Neural cell (in vitro differentiated cells): ENCODE measurements around the gene CYP4F3. TPM values are rescaled to one million over a fixed set of nuclear protein-coding genes. Genes with fewer than 3 reads are reported as not detected.

Experiments
- H2AFZ ChIP-seq: fragments of 200-600, 300-800 bp; sonication (generic), shearing (Covaris generic); 2 replicates; pipeline ENCODE4 v1.6.0; 2014; ENCODE audit warnings: low read depth, mild to moderate bottlenecking, antibody characterized with exemption, low read length, moderate library complexity
- H3F3A ChIP-seq: fragments of 200-600 bp; shearing (Covaris generic); 2 replicates; pipeline ENCODE4 v1.6.1; 2016; ENCODE audit warnings: mild to moderate bottlenecking, moderate library complexity, mixed read lengths, antibody characterized with exemption, low read length; ENCODE audit not compliant: insufficient read depth, poor library complexity, severe bottlenecking
- H3K27ac ChIP-seq: fragments of 200-600, 300-800 bp; sonication (generic), shearing (Covaris generic); 2 replicates; pipeline ENCODE4 v1.5.1; 2014; ENCODE audit warnings: mild to moderate bottlenecking, low read length, moderate library complexity
- H3K27me3 ChIP-seq: fragments of 300-800, 200-600 bp; sonication (generic), shearing (Covaris generic); 2 replicates; pipeline ENCODE4 v1.6.0; 2014; ENCODE audit warnings: mild to moderate bottlenecking, low read depth, low read length, moderate library complexity; ENCODE audit not compliant: insufficient read depth
- H3K36me3 ChIP-seq: fragments of 300-800, 200-600 bp; sonication (generic), shearing (Covaris generic); 2 replicates; pipeline ENCODE4 v1.5.1; 2014; ENCODE audit warnings: mild to moderate bottlenecking, antibody characterized with exemption, low read length, moderate library complexity; ENCODE audit not compliant: insufficient read depth
- H3K4me2 ChIP-seq: fragments of 300-800, 200-600 bp; sonication (generic), shearing (Covaris generic); 2 replicates; pipeline ENCODE4 v1.6.0; 2014; ENCODE audit warnings: mild to moderate bottlenecking, low read length
- H3K4me3 ChIP-seq: fragments of 300-800, 200-600 bp; sonication (generic), shearing (Covaris generic); 2 replicates; pipeline ENCODE4 v1.5.1; 2014; ENCODE audit warnings: mild to moderate bottlenecking, low read length, moderate library complexity
- H3K79me2 ChIP-seq: fragments of 200-600 bp; shearing (Covaris generic); replicated peaks from 2 replicates; pipeline ENCODE4 v1.6.0; 2014; ENCODE audit warnings: mild to moderate bottlenecking, low read length, moderate library complexity; ENCODE audit not compliant: insufficient read depth
- H3K9ac ChIP-seq: fragments of 300-800, 200-600 bp; sonication (generic), shearing (Covaris generic); 2 replicates; pipeline ENCODE4 v1.6.1; 2016; ENCODE audit warnings: mild to moderate bottlenecking, low read length, mixed read lengths
- H3K9me2 ChIP-seq: fragments of 200-600 bp; shearing (Covaris generic); 2 replicates; pipeline ENCODE4 v1.6.1; 2016; ENCODE audit warnings: mild to moderate bottlenecking, low read length, mixed read lengths; ENCODE audit not compliant: insufficient read depth
- H3K9me3 ChIP-seq: fragments of 200-600, 300-800 bp; sonication (generic), shearing (Covaris generic); 2 replicates; pipeline ENCODE4 v1.6.1; 2016; ENCODE audit warnings: mild to moderate bottlenecking, mixed run types, low read length, moderate library complexity, mixed read lengths
- H4K20me1 ChIP-seq: fragments of 200-600 bp; shearing (Covaris generic); 2 replicates; pipeline ENCODE4 v1.6.1; 2016; ENCODE audit warnings: mild to moderate bottlenecking, mixed run types; ENCODE audit not compliant: insufficient read depth
- EP300 ChIP-seq: fragments of 450-650 bp; conservative IDR thresholded peaks from 2 replicates; pipeline ENCODE4 v1.6.1; 2014; ENCODE audit warnings: antibody characterized with exemption, mild to moderate bottlenecking, moderate library complexity; ENCODE audit not compliant: poor library complexity, severe bottlenecking
- EZH2 ChIP-seq: fragments of 200-600, 300-800 bp; shearing (Covaris generic), sonication (generic); IDR thresholded peaks from 2 replicates; pipeline ENCODE4 v1.6.1; 2014; ENCODE audit warnings: antibody characterized with exemption, low read length, borderline replicate concordance, mild to moderate bottlenecking; ENCODE audit not compliant: insufficient read depth, poor library complexity, severe bottlenecking
- MXI1 ChIP-seq: fragments of 450-650 bp; conservative IDR thresholded peaks from 2 replicates; pipeline ENCODE4 v1.6.1; 2014; ENCODE audit warnings: antibody characterized with exemption, mild to moderate bottlenecking; ENCODE audit not compliant: poor library complexity, severe bottlenecking
- POLR2AphosphoS5 ChIP-seq: IDR thresholded peaks from 2 replicates; pipeline ENCODE4 v1.6.1; 2012
- RAD21 ChIP-seq: fragments of 450-650 bp; conservative IDR thresholded peaks from 2 replicates; pipeline ENCODE4 v1.6.1; 2014; ENCODE audit warnings: antibody characterized with exemption, mild to moderate bottlenecking, moderate library complexity
- REST ChIP-seq: IDR thresholded peaks from 2 replicates; pipeline ENCODE4 v1.6.1; 2012; ENCODE audit warnings: borderline replicate concordance
- SMC3 ChIP-seq: fragments of 450-650 bp; conservative IDR thresholded peaks from 2 replicates; pipeline ENCODE4 v1.6.1; 2014; ENCODE audit warnings: antibody characterized with exemption, mild to moderate bottlenecking, moderate library complexity; ENCODE audit not compliant: poor library complexity
- TAF1 ChIP-seq: IDR thresholded peaks from 2 replicates; pipeline ENCODE4 v1.6.1; 2012; ENCODE audit warnings: low read depth
- polyA plus RNA-seq: library from polyadenylated mRNA; depleted of rRNA; stranded (reverse); fragments of >200 nt; gene quantifications from 2 replicates; pipeline ENCODE4 v1.2.3, GENCODE V29; 2014
- TF ChIP-seq, protein P1 (sequence below): fragments of 450-650 bp; IDR thresholded peaks from 2 replicates; pipeline ENCODE4 v1.5.1; 2014; ENCODE audit warnings: antibody characterized with exemption, mild to moderate bottlenecking, moderate library complexity; ENCODE audit not compliant: poor library complexity, severe bottlenecking

CYP4F3 gene
- polyA plus RNA-seq, 1 donor from 2014 or later = not detected

DNA sequence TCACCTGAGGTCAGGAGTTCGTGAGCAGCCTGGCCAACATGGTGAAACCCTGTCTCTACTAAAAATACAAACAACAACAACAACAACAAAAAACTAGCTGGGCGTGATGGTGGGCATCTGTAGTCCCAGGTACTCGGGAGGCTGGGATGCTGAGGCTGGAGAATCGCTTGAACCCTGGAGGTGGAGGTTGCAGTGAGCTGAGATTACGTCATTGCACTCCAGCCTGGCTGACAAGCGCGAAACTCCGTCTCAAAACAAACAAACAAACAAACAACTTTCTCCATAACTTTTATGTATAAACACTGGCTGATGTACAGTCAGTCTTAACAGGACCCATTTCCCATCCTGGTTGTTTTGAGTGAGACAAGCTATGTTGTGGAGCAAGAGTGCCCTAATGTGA is 31.4 kb upstream of the CYP4F3 start:
- H3K9ac ChIP-seq = no peak overlapping the region
- no peak for TF ChIP-seq TAF1
- TF ChIP-seq, protein P1, sequence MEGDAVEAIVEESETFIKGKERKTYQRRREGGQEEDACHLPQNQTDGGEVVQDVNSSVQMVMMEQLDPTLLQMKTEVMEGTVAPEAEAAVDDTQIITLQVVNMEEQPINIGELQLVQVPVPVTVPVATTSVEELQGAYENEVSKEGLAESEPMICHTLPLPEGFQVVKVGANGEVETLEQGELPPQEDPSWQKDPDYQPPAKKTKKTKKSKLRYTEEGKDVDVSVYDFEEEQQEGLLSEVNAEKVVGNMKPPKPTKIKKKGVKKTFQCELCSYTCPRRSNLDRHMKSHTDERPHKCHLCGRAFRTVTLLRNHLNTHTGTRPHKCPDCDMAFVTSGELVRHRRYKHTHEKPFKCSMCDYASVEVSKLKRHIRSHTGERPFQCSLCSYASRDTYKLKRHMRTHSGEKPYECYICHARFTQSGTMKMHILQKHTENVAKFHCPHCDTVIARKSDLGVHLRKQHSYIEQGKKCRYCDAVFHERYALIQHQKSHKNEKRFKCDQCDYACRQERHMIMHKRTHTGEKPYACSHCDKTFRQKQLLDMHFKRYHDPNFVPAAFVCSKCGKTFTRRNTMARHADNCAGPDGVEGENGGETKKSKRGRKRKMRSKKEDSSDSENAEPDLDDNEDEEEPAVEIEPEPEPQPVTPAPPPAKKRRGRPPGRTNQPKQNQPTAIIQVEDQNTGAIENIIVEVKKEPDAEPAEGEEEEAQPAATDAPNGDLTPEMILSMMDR = no peak
- TF ChIP-seq SMC3 = no peak
- no peak for TF ChIP-seq EP300
- TF ChIP-seq RAD21 = no peak
- no peak for TF ChIP-seq EZH2
- no peak for TF ChIP-seq MXI1
- no peak for TF ChIP-seq POLR2AphosphoS5
- TF ChIP-seq REST = no peak
- H3K79me2 ChIP-seq = no peaks in the 10 kb centered on the region
- no peak overlapping the region for H2AFZ ChIP-seq
- no peak overlapping the region for H3K27ac ChIP-seq
- H4K20me1 ChIP-seq = no peaks in the 10 kb centered on the region
- H3K27me3 ChIP-seq = no peaks in the 10 kb centered on the region
- no peak overlapping the region for H3K4me2 ChIP-seq
- no peaks in the 10 kb centered on the region for H3K36me3 ChIP-seq
- H3F3A ChIP-seq = no peaks in the 10 kb centered on the region
- no peaks in the 10 kb centered on the region for H3K9me2 ChIP-seq
- no peaks in the 10 kb centered on the region for H3K9me3 ChIP-seq
- H3K4me3 ChIP-seq = no peak overlapping the region

DNA sequence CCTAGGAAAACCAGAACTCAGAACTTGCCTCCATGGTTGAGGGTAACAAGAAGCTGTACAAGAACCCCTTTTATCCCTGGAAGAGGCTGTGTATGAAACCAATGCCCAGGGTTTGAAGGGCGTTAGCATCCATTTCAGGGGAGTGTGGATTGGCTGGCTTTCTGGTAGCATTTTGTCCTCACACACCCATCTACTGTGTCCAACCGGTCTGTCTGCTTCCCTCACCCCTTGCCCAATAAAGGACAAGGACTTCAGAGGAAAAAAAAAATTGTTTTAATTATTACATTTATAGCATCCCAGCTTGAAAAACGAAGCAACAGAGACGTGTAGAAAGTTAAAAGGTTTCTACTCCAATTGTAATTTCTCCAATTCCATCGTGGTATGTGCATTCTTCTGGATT is 28.4 kb upstream of the CYP4F3 start:
- Histone ChIP-seq H3K36me3 (no peaks in the 10 kb centered on the region), H3K79me2 (no peaks in the 10 kb centered on the region), H3K27ac (no peak overlapping the region), H3F3A (no peaks in the 10 kb centered on the region), H3K9ac (no peak overlapping the region), H3K27me3 (no peaks in the 10 kb centered on the region), H3K4me2 (no peak overlapping the region), H3K9me2 (no peaks in the 10 kb centered on the region), H3K4me3 (no peak overlapping the region), H2AFZ (no peak overlapping the region), H3K9me3 (no peaks in the 10 kb centered on the region), H4K20me1 (no peaks in the 10 kb centered on the region)
- TF ChIP-seq RAD21 (no peak), EZH2 (no peak), TAF1 (no peak), MXI1 (no peak), REST (no peak), POLR2AphosphoS5 (no peak)
- TF ChIP-seq, protein P1 = no peak
